ENCODE data around the gene ADD1.

The ADD1 gene

DNA sequence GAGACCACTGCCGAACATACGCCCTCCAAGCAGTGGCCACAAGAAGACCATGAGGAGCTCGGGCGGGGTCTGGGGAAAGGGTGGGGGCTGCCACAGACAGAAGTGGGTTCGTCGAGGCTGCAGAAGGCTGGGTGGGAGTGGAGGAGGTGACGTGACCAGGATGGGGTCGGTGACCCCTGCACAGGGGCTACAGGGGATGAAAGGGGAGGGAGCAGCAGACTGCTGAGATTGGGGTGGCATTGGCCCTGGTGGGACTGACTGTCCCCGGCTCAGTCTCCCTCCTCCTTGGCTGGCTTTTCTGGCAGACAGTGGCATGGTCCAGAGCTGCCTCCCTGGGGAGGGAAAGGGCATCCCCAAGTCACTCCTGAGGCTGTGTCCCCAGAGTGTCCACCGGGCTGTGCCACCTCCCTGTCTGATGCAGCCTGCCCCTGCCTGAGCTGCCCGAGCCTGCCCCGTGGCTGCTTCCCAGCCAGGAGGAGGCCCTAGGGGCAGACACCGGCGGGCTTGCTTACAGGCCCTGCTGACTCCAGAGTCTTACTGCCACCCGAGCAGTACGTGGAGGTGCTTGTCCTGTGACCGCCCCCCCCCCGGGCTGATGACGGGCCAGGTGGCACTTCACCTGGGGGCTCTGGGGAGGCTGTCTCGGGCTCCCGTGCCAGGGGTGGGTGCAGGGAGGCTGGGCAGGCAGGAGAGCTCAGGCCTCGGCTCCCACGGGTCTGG, 43.5 kb upstream of the ADD1 start:
- no peaks in the 10 kb centered on the region for H3K9me3 ChIP-seq (ENCODE audit: control insufficient read depth, low read length)
- DNase-seq, result no peak
- no peaks in the 10 kb centered on the region for H3K36me3 ChIP-seq (ENCODE audit: control insufficient read depth, insufficient read depth, low read length)
- H3K27me3 ChIP-seq (replicated peaks; ENCODE audit: control insufficient read depth, insufficient read depth, low read length, poor library complexity, severe bottlenecking), result no peaks in the 10 kb centered on the region
- H3K4me3 ChIP-seq (ENCODE audit: insufficient read depth, low read depth, low read length, poor library complexity, severe bottlenecking), result peak overlapping the region; percentile 38
- peak overlapping the region; percentile 69 for H3K27ac ChIP-seq (ENCODE audit: insufficient read depth, low read length, poor library complexity, severe bottlenecking)
- peaks cover 45% of the 10 kb centered on the region for H3K4me1 ChIP-seq (ENCODE audit: control insufficient read depth, insufficient read depth, low read length, poor library complexity, severe bottlenecking)

DNA sequence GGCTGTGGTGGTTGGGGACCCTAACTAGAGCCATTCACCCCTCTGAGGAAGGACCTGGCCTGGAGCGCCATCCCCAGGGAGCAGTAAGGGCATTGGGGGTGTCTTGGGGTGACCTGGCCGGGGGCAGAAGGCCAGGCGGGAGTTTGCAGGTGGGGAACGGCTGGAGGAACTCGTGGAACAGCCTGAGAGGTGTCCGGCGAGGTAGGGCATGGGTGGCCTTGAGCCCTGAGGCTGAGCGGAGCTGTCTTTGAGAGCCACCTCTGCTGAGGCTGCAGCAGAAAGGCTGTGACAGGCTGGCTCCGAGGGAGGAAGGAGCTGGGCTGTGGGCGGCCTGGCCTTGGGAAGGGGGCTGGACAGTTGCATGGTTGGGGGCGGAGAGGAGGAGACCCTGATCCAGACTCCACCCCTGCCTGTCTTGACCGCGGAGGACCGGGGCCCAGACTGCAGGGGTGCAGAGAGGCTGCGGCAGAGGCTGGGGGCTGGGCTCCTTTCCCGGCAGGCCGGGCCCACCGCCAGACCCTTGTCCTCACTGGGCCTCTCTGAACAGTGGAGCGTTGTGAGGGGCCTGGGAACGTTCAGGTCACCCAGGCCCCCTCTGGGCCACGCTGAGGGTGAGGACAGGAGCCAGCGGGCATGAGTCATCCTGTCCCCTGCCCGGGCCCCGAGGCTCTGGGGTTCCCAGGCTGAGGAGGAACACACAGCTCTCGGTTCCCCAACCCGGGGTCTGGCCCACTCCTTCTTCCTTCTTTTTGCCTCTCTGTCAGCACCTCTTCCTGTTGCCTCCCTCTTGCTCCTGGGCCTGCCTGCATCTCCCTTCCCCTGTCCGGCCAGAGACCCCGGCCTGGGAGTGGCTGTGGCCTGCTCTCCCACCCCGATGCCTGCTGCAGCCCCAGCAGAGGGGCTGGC, 42.7 kb upstream of the ADD1 start:
- H3K36me3 ChIP-seq (ENCODE audit: control insufficient read depth, insufficient read depth, low read length), result no peaks in the 10 kb centered on the region
- no peaks in the 10 kb centered on the region for H3K9me3 ChIP-seq (ENCODE audit: control insufficient read depth, low read length)
- no peaks in the 10 kb centered on the region for H3K27me3 ChIP-seq (replicated peaks; ENCODE audit: control insufficient read depth, insufficient read depth, low read length, poor library complexity, severe bottlenecking)
- H3K4me3 ChIP-seq (ENCODE audit: insufficient read depth, low read depth, low read length, poor library complexity, severe bottlenecking), result peak overlapping the region; percentile 38
- DNase-seq, result no peak
- H3K27ac ChIP-seq (ENCODE audit: insufficient read depth, low read length, poor library complexity, severe bottlenecking), result peak overlapping the region; percentile 69
- peaks cover 45% of the 10 kb centered on the region for H3K4me1 ChIP-seq (ENCODE audit: control insufficient read depth, insufficient read depth, low read length, poor library complexity, severe bottlenecking)

DNA sequence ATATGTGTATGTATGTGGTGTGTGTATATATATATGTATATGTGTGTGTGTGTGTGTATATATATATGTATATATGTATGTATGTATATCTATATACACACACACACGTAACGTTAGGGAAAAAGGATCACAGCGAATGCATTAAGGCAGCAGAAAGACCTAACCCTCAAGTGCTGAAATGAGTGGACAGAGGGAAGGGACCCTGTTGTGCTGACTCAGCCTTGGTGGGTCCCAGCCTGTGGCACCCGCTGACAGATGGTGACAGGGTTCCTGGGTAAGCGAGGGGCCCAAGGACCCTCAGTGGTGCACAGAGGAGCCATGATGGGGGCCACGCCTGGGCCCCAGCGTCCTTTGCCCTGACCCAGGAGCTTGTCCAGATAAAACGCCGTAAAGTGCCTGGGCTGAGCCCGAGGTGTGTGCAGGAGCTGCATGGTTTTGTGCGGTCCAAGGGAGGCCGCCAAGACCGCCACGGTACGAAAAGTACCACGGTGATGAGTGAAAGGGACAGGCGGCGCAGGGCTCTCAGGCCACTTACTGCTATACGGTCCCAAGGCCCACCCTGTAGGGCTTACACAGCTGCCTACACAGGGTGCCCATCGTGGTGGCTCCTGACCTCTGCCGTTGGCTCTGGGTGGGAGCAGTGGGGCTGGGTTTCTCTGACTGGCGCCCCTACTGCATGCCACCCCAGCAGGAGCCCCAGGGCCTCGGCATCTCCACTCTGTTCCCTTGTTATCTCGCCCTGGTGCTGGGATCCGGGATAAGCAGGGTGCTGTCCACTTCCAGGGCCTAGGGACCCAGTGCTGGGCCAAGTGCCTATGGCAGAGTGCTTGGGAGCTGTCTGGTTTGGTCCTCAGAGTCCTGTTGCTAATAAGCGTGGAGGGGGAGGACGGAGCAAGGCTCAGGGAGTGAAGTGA, 40.8 kb upstream of the ADD1 start:
- H3K36me3 ChIP-seq (ENCODE audit: control insufficient read depth, insufficient read depth, low read length), result no peaks in the 10 kb centered on the region
- no peak overlapping the region for H3K4me3 ChIP-seq (ENCODE audit: insufficient read depth, low read depth, low read length, poor library complexity, severe bottlenecking)
- no peaks in the 10 kb centered on the region for H3K27me3 ChIP-seq (replicated peaks; ENCODE audit: control insufficient read depth, insufficient read depth, low read length, poor library complexity, severe bottlenecking)
- H3K4me1 ChIP-seq (ENCODE audit: control insufficient read depth, insufficient read depth, low read length, poor library complexity, severe bottlenecking), result peaks cover 39% of the 10 kb centered on the region
- no peaks in the 10 kb centered on the region for H3K9me3 ChIP-seq (ENCODE audit: control insufficient read depth, low read length)
- no peak for DNase-seq
- H3K27ac ChIP-seq (ENCODE audit: insufficient read depth, low read length, poor library complexity, severe bottlenecking), result no peak overlapping the region

DNA sequence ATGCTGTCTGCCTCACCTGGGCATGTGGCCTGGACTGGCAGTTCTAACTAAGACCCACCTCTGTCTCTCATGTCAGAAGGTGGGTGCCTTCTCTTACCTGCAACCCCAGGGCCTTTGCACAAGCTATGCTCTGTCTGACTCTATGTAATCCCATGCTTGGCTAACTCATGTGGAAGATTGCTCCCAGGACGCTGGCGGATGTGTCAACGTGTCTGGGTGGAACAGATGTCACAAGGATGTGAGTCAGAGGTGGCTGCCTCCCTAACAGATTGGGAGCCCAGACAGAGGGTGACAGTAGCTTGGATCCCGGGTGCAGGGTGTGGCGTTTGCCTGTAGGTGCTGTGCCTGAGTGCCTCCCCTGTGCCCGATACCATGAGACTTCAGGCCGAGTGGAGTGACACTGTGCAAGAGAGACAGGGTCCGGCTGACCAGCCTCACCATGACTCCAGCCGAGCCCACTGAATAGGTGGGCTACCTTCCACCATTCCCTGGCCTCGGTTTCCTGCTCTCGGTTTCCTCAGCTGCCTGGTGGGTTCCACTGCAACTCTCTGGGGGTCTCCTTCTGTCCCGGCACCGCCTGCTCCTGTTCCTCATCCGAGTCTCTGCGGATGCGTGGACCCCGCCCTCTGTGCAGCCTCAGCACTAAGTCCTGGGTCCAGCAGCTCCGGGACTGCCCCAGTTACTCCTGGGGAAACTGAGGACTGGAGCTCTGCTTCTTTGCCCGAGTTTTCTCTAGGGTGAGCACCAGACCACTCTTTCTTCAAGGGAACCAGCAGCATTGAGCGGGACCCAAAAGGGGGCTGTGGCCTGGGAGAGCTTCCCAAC, 39.8 kb upstream of the ADD1 start:
- no peak overlapping the region for H3K4me3 ChIP-seq (ENCODE audit: insufficient read depth, low read depth, low read length, poor library complexity, severe bottlenecking)
- H3K36me3 ChIP-seq (ENCODE audit: control insufficient read depth, insufficient read depth, low read length), result no peaks in the 10 kb centered on the region

GRCh38 chr4:2804449-2804972, 39.1 kb upstream of the ADD1 start:
- Histone ChIP-seq H3K4me1 (ENCODE audit: control insufficient read depth, insufficient read depth, low read length, poor library complexity, severe bottlenecking) (peaks cover 23% of the 10 kb centered on the region), H3K9me3 (ENCODE audit: control insufficient read depth, low read length) (no peaks in the 10 kb centered on the region), H3K27me3 (replicated peaks; ENCODE audit: control insufficient read depth, insufficient read depth, low read length, poor library complexity, severe bottlenecking) (no peaks in the 10 kb centered on the region), H3K27ac (ENCODE audit: insufficient read depth, low read length, poor library complexity, severe bottlenecking) (no peak overlapping the region), H3K4me3 (ENCODE audit: insufficient read depth, low read depth, low read length, poor library complexity, severe bottlenecking) (no peak overlapping the region), H3K36me3 (ENCODE audit: control insufficient read depth, insufficient read depth, low read length) (no peaks in the 10 kb centered on the region)
- no peak for DNase-seq

More for the DNA sequence above, 39.8 kb upstream of the ADD1 start:
- H3K27ac ChIP-seq (ENCODE audit: insufficient read depth, low read length, poor library complexity, severe bottlenecking), result no peak overlapping the region
- H3K4me1 ChIP-seq (ENCODE audit: control insufficient read depth, insufficient read depth, low read length, poor library complexity, severe bottlenecking), result peaks cover 29% of the 10 kb centered on the region
- no peaks in the 10 kb centered on the region for H3K27me3 ChIP-seq (replicated peaks; ENCODE audit: control insufficient read depth, insufficient read depth, low read length, poor library complexity, severe bottlenecking)
- DNase-seq, result no peak
- H3K9me3 ChIP-seq (ENCODE audit: control insufficient read depth, low read length), result no peaks in the 10 kb centered on the region

DNA sequence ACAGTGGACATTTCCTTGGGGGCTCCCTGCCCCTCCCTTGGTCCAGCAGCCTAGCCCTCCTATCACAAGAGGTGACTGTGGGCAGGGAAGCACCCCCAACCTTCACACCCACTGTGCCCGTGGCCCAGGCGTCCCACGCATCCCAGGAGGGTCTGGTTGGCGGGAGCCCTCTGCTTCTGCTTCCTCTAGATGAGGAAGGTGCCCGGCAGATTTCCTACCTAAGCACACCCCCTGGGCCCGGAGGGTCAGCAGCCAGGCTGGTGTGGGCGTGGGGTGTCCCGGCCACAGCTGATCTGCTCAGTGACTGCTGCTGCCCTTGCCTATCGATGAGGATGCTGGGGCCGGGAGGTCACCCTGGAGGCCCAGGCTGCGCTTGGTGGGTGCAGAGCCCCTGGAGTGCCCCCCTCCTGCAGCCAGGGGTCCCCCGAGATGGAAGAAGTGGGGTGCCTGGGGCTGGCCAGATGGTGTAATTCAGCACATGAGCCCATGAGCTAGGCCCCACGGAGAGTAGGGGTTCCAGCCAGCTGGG, 38.6 kb upstream of the ADD1 start:
- Histone ChIP-seq H3K36me3 (ENCODE audit: control insufficient read depth, insufficient read depth, low read length) (no peaks in the 10 kb centered on the region), H3K4me1 (ENCODE audit: control insufficient read depth, insufficient read depth, low read length, poor library complexity, severe bottlenecking) (peaks cover 17% of the 10 kb centered on the region), H3K27me3 (replicated peaks; ENCODE audit: control insufficient read depth, insufficient read depth, low read length, poor library complexity, severe bottlenecking) (no peaks in the 10 kb centered on the region), H3K4me3 (ENCODE audit: insufficient read depth, low read depth, low read length, poor library complexity, severe bottlenecking) (no peak overlapping the region), H3K27ac (ENCODE audit: insufficient read depth, low read length, poor library complexity, severe bottlenecking) (no peak overlapping the region), H3K9me3 (ENCODE audit: control insufficient read depth, low read length) (no peaks in the 10 kb centered on the region)
- no peak for DNase-seq

GRCh38 chr4:2805712-2806389, 37.8 kb upstream of the ADD1 start:
- no peak for DNase-seq
- Histone ChIP-seq H3K27me3 (replicated peaks; ENCODE audit: control insufficient read depth, insufficient read depth, low read length, poor library complexity, severe bottlenecking) (no peaks in the 10 kb centered on the region), H3K4me3 (ENCODE audit: insufficient read depth, low read depth, low read length, poor library complexity, severe bottlenecking) (no peak overlapping the region), H3K27ac (ENCODE audit: insufficient read depth, low read length, poor library complexity, severe bottlenecking) (no peak overlapping the region), H3K9me3 (ENCODE audit: control insufficient read depth, low read length) (no peaks in the 10 kb centered on the region), H3K4me1 (ENCODE audit: control insufficient read depth, insufficient read depth, low read length, poor library complexity, severe bottlenecking) (peaks cover 11% of the 10 kb centered on the region), H3K36me3 (ENCODE audit: control insufficient read depth, insufficient read depth, low read length) (no peaks in the 10 kb centered on the region)

DNA sequence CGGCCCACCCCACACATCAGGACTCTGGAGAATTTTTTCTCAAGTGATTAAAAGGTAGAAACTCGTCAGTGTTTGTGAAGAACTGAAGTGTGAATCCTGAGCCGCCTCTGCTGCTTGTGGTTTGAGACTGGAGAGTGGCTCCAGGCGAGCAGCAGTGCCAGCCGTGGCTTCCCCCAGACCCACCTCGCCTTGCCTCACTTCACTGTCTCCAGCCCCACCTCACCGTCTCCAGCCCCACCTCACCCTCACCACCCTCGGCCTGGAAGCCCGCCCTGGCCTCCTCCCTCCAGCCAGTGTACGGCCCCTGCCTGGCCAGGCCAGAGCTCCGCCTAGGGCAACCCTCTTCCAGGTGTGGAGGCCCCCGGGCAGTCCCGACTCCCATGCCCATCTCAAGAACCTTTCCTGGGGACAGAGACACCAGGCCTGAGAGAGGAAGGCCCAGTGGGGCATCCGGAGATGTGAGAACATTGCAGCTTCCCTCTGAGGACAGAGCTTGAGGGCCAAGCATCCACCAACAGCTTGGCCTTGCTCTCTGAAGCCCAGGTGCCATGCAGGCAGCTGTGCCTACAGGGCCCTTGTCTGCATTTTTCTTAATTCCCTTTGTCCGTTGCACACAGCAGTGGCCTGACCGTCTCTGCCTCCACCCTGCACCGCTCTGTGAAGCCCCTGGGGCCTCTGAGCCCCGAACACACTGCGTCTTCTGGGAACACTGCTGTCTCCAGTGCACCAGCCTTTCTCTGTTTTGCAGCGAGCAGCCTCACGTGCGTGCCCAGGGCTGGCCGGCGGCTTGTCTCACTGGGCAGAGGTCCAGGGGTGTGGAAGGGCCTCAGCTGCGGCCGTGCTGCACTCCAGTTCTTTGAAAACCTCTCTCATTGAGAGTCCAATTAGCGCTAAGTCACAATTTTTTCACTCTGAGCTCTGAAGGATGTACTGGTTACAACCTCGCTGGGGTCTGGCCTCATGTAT, 37.0 kb upstream of the ADD1 start:
- Histone ChIP-seq H3K27ac (ENCODE audit: insufficient read depth, low read length, poor library complexity, severe bottlenecking) (no peak overlapping the region), H3K27me3 (replicated peaks; ENCODE audit: control insufficient read depth, insufficient read depth, low read length, poor library complexity, severe bottlenecking) (no peaks in the 10 kb centered on the region), H3K4me1 (ENCODE audit: control insufficient read depth, insufficient read depth, low read length, poor library complexity, severe bottlenecking) (peaks cover 11% of the 10 kb centered on the region), H3K9me3 (ENCODE audit: control insufficient read depth, low read length) (no peaks in the 10 kb centered on the region), H3K36me3 (ENCODE audit: control insufficient read depth, insufficient read depth, low read length) (no peaks in the 10 kb centered on the region), H3K4me3 (ENCODE audit: insufficient read depth, low read depth, low read length, poor library complexity, severe bottlenecking) (no peak overlapping the region)
- DNase-seq, result no peak

Data from effector memory CD4-positive, alpha-beta T cell (primary cell).